Activated CD8-positive, alpha-beta memory T cell treated with anti-CD3 and anti-CD28 coated beads for 36 hours (primary cell): ENCODE measurements around the gene ATXN1. TPM values are rescaled to one million over a fixed set of nuclear protein-coding genes. Genes with fewer than 3 reads are reported as not detected.

Source experiments
- CTCF ChIA-PET: fragments of 350-600 bp; sonication (Branson Sonifier 250); formaldehyde crosslinking; loops from one replicate; lab custom pipeline; 2021; ENCODE audit warnings: antibody characterized with exemption; lab: Charles Lee
- POLR2A ChIA-PET: fragments of 350-600 bp; sonication (Branson Sonifier 250); formaldehyde crosslinking; loops from one replicate; lab custom pipeline; 2021; ENCODE audit warnings: antibody characterized with exemption; lab: Charles Lee
- total RNA-seq, 2 experiments: library from RNA; stranded (reverse); gene quantifications; one replicate each; pipeline ENCODE4 v1.2.3, GENCODE V29; 2021

ATXN1 gene
- total RNA-seq, 2 experiments from 2014 or later = 75.0 to 85.3 TPM

DNA sequence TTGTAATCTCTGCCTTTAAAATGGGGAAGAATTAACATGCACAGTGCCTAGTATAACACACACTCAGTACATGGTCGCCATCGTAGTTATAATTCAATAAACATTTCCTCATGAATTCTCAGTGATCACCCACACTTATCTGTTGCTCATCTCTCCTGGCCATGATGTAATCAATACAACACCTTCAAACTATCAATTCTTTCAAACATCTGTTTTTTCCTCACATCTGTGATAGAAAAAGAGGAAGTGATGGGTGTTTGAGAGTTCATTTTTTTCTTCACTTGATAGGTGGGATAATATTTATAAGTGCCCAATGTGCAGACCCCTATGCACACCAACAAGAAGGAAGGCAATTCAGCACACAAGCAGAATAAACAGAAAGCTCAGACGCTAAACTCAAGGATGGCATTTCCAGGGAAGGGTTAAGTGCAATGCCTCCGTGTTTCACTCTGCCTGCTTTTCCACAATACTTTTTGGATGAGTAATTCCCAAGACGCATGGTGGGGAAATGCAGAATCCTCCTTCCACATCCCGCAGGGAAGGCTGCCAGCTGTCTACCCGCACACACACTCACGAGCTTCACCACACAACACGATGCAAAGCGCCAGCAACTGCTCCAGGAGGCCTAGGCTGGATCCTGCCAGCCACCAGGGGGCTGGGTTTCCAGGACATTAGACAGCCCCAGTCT lies 422.5 kb downstream of the ATXN1 start:
- POLR2A ChIA-PET = no interaction called here
- CTCF ChIA-PET = no interaction called here

DNA sequence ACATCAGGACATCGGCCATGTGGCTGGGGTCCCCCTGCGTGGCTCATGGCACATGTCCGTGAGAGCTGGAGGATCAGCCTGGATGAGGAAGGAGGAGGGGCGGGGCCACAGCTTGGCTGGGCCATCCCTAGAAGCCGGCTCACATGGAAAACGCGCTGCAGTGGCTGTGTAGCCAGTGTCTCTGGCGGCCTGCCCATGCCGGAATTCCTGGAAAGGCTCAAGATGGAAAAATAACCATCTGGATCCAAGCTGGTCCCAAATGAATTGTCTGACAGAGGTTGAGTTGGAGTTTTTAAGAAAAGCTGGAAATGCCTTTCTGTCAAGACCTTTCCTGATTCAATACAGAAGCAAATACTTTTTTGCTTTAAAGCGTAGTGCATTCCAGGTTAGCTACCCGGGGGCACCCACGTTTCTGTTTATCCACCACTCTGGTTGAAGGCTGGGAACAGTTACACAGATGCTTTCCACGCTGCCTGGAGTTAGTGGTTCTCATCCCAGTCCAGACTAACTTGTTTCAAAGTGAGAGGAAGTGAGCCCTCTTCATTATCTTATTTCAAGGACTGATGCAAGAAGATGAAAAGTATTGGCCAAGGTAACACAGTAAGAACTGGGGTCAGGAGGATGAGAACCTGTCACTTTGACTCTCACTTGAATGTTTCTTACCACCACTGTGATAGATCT lies 423.8 kb downstream of the ATXN1 start:
- ChIA-PET POLR2A (no interaction called here), CTCF (no interaction called here)

GRCh38 chr6:16336911-16337294 lies 424.4 kb downstream of the ATXN1 start:
- POLR2A ChIA-PET = no interaction called here
- CTCF ChIA-PET = interaction anchor here (0.5 to 0.8 kb wide), 2 partner anchors 72 to 757 kb away, joined by 3 read pairs; no protein-coding TSS in a partner anchor

DNA sequence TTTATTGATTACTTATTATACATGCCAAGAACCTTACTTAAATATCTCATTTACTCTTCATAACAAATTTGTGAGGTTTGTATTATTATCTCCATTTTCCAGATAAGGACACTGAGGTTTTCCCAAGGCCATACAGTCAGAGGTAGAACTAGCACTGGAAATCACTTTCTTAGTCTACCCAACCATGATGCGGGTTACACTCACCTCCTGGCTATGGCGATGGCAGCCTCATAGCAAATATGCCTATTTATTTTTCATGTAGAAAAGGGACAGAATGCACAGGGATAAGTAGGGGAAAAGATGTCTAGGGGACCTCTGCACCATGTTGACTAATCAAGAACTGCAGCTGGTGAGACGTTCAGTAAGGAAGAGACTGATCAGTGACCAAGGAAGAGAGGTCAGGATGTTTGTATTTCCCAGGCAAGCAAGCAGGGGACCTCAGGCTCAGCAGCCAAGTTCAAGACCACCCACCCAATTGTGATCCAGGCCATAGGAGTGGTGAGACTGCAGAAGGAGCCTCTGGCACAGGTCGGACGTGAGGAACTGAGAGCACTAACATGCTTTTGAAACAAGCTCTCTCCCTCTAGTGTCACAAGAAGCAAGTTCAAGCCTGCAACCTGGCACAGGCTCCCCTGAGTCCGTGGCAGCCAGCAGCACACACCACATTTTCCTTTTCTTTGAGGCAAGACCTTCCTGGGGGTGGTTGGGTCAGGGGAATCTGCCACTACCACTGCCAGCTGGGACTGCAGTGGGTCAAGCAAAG lies 425.0 kb downstream of the ATXN1 start:
- POLR2A ChIA-PET = no interaction called here
- CTCF ChIA-PET = interaction anchor here (0.5 to 0.8 kb wide), 2 partner anchors 73 to 757 kb away, joined by 3 read pairs; no protein-coding TSS in a partner anchor

- POLR2A ChIA-PET = no interaction called here
- CTCF ChIA-PET = interaction anchor here (1.5 kb wide), 1 partner anchor 79 kb away, joined by 3 read pairs; no protein-coding TSS in a partner anchor
Measured at GRCh38 chr6:16335176-16335575, 426.1 kb downstream of the ATXN1 start.

DNA sequence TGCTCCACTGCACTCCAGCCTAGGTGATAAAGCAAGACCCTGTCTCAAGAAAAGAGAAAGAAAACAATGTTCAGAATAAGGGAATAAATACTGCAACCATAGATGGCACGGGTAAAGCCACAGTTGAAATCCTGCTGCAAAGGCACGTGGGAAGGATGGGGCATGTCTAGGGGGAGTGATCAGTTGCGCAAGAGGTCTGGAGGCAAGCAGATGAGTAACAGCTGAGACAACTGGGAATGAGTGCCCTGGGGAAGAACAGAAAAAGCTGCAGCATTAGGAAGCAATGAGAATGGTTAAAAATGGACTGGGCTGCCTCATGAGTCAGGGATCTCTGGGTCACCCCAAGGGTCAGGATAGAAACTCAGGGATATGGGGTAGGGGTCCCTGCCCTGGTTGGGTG lies 426.6 kb downstream of the ATXN1 start:
- POLR2A ChIA-PET = no interaction called here
- CTCF ChIA-PET = interaction anchor here (1.5 kb wide), 2 partner anchors 11 to 79 kb away, joined by 3 to 5 read pairs; no protein-coding TSS in a partner anchor

DNA sequence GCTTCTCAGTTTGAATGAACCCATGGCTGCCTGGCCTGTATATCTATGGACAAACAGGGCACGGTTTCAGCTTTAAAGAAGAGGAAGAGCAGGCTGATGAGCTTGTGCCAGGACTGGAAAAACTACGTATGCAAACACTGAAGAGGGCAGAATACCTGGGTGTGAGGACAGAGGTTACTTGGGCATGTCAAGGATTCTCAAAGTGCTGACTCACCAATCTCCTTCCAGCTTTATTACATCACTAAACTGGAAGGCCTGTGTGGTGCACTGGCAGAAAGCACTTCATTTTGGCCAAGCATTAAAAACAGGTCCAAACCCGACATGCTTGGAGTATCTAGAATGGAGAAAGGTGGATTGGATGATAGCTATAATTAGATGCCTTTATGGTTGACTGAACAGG lies 427.7 kb downstream of the ATXN1 start:
- POLR2A ChIA-PET = no interaction called here
- CTCF ChIA-PET = interaction anchor here (0.9 to 2.2 kb wide), 7 partner anchors 10 to 438 kb away, joined by 3 to 8 read pairs (median 3); no protein-coding TSS in a partner anchor

DNA sequence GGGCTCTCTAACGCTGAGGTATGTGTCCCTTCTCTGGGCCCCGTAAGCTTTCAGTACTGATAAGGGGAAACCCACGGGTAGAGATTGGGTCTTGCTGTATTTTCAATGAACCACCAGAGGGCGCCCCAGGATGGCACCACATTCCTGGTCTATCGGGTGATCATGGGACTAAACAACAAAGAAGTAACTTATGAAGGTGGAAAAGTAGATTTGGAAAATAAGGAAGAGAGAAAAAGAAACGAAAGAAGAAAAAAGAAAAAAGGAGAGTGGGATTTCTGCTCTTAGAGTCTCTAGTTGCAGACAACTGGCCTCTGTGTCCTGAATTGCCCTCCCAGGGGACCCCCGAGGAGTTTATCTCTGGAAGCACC lies 429.1 kb downstream of the ATXN1 start:
- ChIA-PET POLR2A (no interaction called here), CTCF (interaction anchor here (0.6 to 2.2 kb wide), 22 partner anchors 10 to 850 kb away, joined by 3 to 16 read pairs (median 4); no protein-coding TSS in a partner anchor)

- ChIA-PET POLR2A (no interaction called here), CTCF (interaction anchor here (0.6 to 2.2 kb wide), 19 partner anchors 9 to 633 kb away, joined by 3 to 16 read pairs (median 5); no protein-coding TSS in a partner anchor)
Measured at GRCh38 chr6:16331384-16332174, 429.7 kb downstream of the ATXN1 start.

- ChIA-PET POLR2A (interaction anchor here (0.6 kb wide), 1 partner anchor 302 kb away, joined by 3 read pairs; no protein-coding TSS in a partner anchor), CTCF (interaction anchor here (0.9 kb wide), 2 partner anchors 10 to 12 kb away, joined by 3 read pairs; no protein-coding TSS in a partner anchor)
Measured at GRCh38 chr6:16329233-16329632, 432.0 kb downstream of the ATXN1 start.

DNA sequence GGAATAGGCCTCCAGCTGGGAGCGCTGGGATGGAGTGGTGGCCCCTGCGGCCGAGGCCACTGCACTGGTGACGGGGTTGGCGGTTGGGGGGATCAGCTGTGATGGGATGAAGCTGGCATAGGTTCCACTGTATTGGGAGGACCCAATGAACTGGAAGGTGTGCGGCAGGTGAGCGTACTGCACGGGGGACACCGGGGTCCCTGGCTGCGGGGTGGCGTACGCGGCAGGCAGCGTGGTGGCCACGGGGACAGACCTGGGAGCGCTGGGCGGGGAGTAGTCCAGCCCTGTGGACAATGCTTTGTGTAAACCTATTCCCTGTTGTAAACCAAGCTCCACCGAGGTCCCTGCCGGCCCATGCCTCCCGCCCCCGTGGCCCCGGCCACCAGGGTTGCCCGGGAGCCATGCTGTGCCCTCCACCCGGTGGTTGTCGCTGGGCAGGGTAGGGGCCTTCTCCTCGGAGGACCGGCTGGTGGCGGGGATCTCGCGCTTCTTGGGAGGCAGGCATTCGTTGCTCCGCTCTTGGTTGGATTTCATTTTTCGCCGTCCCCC lies 433.4 kb downstream of the ATXN1 start:
- ChIA-PET CTCF (no interaction called here), POLR2A (no interaction called here)

DNA sequence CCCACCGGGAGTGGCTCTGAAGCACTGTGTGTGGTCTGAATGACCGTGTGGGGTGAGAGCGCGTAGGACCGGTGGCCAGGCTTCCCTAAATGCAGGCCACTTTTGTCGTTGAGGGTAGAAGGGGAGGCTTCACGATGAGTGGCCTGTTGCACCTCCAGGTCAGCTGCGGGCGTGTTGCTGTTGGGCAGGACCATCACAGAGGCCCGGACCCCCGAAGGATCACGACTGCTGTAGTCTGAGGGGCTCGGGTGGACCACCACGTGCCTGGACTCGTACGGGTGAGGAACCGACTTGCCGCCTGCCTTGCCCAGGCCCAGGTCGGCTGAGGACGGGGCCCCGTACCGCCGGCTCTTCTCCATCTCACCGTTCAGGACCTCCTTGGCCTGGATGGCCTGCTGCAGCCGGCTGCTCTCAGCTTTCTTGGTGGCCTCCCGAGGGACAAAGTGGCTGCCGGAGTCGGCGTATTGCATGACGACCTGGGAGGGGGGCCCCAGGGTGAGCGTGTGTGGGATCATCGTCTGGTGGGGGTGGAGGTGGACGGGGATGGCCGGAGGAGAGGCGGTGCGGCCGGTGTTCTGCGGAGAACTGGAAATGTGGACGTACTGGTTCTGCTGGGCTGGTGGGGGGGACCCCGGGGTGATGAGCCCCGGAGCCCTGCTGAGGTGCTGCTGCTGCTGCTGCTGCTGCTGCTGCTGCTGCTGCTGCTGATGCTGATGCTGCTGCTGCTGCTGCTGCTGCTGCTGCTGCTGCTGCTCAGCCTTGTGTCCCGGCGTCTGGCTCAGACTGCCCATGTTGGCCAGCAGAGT lies 434.1 kb downstream of the ATXN1 start:
- ChIA-PET POLR2A (no interaction called here), CTCF (no interaction called here)

DNA sequence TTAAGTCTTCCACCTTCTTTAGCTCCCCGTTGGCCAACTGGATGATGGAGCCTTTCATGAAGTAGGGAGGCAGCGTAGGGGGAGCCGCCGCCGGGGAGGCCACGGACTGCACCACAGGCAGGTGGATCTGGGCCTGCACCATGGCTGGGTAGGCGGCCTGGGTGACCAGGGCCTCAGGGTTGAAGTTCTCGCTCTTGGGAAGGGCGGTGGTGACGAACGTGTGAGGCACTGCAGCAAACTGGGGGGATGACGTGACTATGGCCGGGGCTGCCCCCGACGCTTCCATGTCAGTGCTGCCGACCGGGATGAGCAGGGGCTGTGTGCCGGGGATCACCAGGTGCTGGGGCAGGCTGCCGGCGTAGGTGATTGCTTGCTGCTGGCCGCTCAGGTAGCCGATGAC lies 434.7 kb downstream of the ATXN1 start:
- POLR2A ChIA-PET = no interaction called here
- CTCF ChIA-PET = no interaction called here

DNA sequence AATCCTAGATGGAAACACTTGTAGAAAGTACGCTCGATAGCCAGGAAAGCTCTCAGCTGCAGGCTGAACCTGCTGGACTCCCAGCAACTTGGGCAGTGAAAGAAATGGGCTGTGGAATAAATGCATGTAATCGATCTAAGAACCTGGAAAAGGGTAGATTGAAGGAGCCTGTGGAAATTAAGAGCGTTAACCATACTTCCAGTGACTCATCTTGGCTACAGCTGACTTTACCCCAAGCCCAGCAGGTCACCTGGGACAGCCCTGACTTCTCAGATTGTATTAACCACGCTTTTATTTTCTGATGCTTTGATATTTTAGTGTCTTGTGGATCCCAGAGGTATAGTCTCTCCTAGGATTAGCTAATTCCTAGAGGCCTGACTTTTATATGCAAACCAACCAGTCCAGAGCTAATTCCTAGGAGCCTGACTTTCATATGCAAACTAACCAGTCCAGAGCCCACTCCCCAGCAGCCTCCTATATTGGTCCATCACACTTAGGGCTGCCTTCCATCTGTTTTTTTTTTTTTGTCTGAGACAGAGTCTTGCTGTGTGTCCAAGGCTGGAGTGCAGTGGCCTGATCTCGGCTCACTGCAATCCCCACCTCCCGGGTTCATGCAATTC lies 436.5 kb downstream of the ATXN1 start:
- POLR2A ChIA-PET = no interaction called here
- CTCF ChIA-PET = interaction anchor here (1.5 kb wide), 1 partner anchor 8 kb away, joined by 6 read pairs; no protein-coding TSS in a partner anchor

DNA sequence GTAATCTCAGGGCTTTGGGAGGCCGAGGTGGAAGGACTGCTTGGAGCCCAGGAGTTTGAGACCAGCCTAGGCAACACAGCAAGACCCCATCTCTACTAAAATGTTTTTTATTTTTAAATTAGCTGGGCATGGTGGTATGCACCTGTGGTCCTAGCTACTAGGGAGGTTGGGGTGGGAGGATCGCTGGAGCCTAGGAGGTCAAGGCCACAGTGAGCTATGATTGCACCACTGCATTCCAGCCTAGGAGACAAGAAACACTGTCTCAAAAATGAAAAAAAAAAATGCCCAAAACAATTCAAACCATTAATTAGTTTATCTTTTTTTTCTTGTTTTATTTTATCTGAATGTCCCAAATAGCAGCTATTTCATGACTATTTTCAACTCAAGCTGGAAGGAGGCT lies 437.1 kb downstream of the ATXN1 start:
- CTCF ChIA-PET = interaction anchor here (1.5 to 1.7 kb wide), 2 partner anchors 7 to 10 kb away, joined by 5 to 6 read pairs; no protein-coding TSS in a partner anchor
- POLR2A ChIA-PET = interaction anchor here (0.6 kb wide), 1 partner anchor 335 kb away, joined by 3 read pairs; no protein-coding TSS in a partner anchor

- CTCF ChIA-PET = interaction anchor here (0.9 to 1.7 kb wide), 6 partner anchors 8 to 448 kb away, joined by 3 to 7 read pairs (median 4); partner anchors contain the start of gene ATXN1
- POLR2A ChIA-PET = interaction anchor here (0.6 to 1.3 kb wide), 3 partner anchors 318 to 439 kb away, joined by 3 to 5 read pairs (median 5); partner anchors contain the start of gene ATXN1
Measured at GRCh38 chr6:16322666-16323312, 438.5 kb downstream of the ATXN1 start.
